Erythroblast (primary cell): ENCODE measurements around the gene UQCRH.
"Not testable (repeated sequence)": the region's sequence is repeated elsewhere in the genome, so short reads cannot be mapped to it uniquely, and the experiment has no call there.

Experiments
- GATA1 ChIP-seq: IDR thresholded peaks from 2 replicates; pipeline ENCODE4 v1.6.1; 2011; ENCODE audit warnings: low read depth, mild to moderate bottlenecking, control low read depth, low read length, moderate library complexity
- POLR2A ChIP-seq: IDR thresholded peaks from 2 replicates; pipeline ENCODE4 v1.6.1; 2011; ENCODE audit warnings: mild to moderate bottlenecking, low read length

DNA sequence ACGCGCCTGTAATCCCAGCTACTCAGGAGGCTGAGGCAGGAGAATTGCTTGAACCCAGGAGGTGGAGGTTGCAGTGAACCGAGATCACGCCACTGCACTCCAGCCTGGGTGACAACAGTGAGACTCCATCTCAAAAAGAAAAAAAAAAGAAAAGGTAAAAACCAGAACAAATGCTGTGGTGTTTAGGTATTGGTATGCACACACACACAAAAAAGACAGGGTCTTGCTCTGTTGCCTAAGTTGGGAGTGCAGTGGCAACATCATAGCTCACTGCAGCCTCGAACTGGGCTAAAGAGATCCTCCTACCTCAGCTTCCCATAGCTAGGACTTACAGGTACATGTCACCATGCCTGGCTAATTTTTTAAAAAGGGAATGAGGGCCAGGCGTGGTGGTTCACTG, 15.8 kb downstream of the UQCRH start:
- TF ChIP-seq POLR2A, GATA1: not testable (repeated sequence)
